T47D (cell line): ENCODE measurements around the gene SUSD5.

Source experiments
- DNase-seq, 2 experiments: peaks; one replicate each; pipeline versions ENCODE4 v3.0.0 to v3.0.0-alpha.2; 2011 to 2012; ENCODE audit warnings: low read depth in 1 of 2, low spot score in 1 of 2
- JUND ChIP-seq: IDR thresholded peaks from 2 replicates; pipeline ENCODE4 v1.6.1; 2012; ENCODE audit warnings: low read depth
- in situ Hi-C: cut with HindIII; loops from 2 replicates; pipeline ENCODE4 v1.10.0; 2016; ENCODE audit warnings: low sequenced_read_pairs, low pct_unique_long_range_greater_than_20kb

SUSD5 gene

DNA sequence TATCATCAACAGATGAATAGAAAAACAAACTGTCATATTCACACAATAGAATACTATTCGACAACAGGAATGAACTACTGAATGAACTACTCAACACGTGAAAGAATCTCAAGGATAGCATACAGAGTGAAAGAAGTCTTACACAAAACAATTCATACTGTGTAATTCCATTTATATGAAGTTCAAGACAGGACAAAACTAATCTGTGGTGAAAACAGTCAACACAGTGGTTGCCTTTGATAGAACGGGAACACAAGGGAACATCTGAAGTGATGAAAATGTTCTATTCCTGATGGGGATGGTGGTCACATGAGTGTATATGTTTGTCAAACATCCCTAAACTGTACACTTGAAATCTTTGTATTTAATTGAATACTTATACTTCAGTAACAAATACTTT lies 2.6 kb upstream of the SUSD5 start:
- no peak for TF ChIP-seq JUND
- no peak for DNase-seq
- in situ Hi-C loops, result no loop called here

DNA sequence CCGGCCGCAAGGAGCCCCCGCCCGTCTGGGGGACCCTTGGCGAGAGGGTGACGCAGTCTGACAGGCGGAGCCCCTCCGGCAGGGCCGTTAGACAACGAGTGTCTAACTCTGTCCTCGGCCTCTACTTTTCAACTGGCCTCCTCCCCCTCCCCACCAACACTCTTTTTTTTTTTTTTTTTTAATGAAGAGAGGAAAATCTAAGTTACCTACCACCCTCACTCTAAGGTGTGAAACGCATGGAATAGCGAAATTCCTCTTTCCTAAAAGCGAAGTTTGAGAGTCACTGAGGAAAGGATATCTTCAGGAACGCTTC lies 521 bp upstream of the SUSD5 start:
- in situ Hi-C loops, result no loop called here
- TF ChIP-seq JUND, result no peak
- DNase-seq, result no peak

DNA sequence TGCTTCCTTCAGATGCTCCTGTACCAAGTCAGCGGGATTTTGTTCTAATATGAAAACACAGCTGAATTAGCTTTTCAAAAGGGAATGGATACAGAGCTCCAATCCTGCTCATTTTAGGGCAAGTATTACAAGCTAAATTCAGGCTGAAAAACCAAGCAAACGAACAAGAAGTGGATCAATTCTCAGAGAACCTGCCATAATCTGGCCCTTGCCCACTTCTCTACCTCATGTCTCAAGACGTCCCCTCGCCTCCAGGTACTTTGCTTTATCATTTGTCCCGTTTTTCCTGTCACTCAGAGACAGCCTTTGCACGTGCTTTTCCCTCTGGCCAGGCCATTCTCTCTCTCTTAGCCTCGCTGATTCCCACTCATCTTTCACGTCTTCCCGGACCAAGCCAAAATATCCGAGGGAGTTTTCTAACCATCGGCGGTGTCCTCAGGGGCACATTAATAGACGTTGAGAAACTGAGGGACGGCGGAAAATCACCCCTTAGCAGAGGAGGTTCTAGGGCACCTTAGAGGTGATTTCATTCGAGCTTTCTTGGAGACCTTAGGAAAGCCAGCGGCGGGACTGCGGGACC lies 654 bp downstream of the SUSD5 start:
- in situ Hi-C loops, result no loop called here
- TF ChIP-seq JUND, result no peak
- no peak for DNase-seq

DNA sequence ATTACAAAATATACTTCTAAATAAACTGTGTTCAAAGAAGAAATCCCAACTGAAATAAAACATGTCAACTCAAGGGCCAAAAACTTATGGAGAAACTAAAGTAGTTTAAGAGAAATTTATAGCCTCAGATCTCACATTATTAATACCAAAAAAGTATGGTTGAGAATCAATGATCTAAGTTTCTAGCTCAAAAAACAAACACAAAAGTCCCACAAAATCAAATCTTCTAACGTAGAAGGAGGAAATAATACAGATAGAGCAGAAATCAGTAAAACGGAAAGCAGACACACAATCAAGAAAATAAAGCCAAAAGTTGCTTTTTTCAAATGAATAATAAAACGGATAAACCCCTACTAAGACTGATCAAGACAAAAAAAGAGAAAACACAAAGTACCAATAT lies 2.9 kb downstream of the SUSD5 start:
- TF ChIP-seq JUND, result no peak
- in situ Hi-C loops, result no loop called here
- DNase-seq, result no peak

DNA sequence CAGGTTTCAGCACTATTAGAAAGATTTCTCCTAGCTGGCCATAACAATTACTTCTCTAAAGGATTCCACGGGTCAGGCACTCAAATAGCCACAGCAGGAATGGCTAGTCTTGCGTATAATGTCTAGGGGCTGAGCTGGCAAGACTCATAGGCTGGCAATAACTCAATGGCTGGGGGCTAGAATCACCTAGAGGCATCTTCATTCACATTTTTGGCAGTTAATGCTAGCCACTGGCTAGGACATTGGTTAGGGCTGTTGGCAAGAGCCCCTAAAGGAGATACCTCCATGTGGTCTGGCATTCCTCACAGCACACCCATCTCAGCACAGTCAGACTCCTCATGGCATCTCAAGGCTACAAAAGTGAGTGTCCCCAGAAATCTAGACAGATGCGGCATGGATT lies 6.2 kb downstream of the SUSD5 start:
- no peak for TF ChIP-seq JUND
- no peak for DNase-seq
- in situ Hi-C loops, result no loop called here

DNA sequence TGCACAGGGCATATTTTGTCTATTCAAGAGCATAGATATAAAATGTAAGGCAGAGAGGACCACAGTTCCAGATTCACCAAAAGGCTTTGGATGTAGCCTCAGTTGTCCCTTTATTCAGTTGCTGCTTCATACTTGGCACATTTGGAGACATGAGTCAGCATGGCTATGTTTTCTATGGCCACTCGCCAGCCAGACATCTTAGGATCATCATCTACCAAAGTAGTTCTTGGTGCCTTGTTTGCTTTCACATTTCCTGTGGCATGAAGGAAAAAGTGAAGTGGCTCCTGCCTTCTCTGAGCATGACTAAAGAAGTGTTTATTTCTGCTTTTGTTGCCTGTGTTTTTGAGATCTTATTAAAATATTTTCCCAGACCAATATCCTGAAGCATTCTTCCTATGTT lies 7.2 kb downstream of the SUSD5 start:
- peak; percentile 37 to 85 for DNase-seq
- in situ Hi-C loops, result no loop called here
- peak; percentile 45; the same call in 1 of the 2 replicates for TF ChIP-seq JUND

DNA sequence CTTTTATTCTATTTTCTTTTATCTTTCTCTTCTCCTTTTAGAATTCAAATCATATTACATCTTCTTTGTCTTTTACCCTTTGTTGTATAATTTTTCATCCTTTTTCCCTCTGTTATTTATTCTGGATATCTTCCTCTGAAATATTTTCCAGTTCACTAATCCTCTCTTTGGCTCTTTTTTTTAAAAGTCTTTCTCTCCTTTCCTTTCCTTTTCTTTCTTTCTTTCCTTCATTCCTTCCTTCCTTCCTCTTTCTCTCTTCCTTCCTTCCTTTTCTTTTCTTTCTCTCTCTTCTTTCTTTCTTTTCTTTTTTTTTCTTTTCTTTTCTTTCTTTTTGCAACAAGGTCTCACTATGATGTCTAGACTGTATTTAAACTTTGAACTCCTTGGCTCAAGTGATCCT lies 9.3 kb downstream of the SUSD5 start:
- in situ Hi-C loops, result no loop called here
- TF ChIP-seq JUND, result no peak
- no peak for DNase-seq

DNA sequence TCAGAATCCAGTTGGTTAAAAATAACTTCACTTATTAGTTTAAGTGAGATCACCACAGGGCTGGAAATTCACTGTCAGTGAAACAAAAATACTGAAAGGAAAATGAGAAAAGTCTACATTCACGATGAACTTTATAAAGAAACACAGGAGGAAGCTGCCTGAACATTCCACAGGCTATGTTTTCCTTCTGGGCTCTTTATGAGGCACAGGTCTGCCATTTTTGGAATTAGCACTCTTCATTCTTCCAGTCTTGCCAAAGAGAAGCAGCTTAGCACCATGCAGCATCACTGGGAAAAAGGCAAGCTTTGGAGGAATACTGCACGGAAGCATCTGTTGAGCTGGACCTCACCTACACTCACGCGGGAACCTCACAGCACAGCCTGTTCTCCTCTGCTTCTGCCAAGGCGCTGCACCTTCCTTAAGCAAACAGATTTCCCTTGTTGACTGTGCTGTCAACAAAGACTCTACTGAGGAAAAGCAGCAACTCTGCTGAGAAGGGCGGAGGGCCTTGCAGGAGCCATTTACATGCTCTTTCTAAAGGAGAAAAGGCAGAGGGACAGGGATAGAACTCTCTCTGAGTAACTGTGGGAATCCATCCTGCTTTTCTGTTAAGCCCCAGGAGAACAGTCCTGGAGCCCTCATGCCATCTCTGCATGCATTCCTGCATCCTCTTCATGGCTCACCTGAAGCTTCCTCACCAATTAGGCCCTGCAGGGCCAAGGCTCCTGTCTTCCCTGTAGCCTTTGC lies 15.7 kb downstream of the SUSD5 start:
- no peak for TF ChIP-seq JUND
- peak in 1 of 2 experiments; percentile 44 for DNase-seq
- in situ Hi-C loops, result no loop called here

DNA sequence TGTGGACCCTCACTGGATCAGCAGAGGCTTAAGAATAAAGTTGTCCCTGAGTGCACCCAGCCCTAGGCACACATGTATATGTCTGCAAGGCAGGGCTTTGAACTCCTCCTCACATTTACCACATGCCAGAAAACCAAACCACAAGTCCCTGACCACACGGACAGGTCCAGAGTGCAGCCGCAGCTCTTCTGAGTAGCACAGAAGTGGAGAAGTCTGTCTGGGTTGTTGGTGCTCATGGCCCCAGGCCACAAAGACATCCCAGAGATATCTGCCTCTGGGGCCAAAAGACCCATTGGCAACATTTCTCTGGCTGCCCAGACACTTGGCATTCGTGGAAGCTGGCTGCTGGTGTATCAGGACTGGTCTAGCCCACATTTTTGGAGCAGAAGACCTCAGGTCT lies 17.4 kb downstream of the SUSD5 start:
- in situ Hi-C loops, result no loop called here
- DNase-seq, result no peak
- no peak for TF ChIP-seq JUND

DNA sequence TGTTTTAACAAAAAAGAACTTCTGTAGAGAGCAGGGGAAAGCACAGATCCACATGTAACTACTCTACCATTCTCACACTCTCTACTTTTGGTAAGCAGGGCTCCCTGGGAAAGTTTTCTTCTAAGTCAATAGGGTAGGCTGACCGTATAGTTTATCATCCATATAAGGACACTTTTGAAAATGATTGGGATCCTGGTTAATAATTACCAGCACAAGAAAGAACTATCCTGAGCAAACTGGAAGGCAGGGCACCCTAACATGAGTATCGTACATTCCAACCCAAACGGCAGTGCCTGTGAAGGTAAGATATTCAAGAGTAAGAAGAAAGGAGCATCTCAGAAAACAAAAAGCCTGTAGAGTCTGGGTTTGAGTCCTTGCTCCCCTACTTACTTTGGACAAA lies 22.1 kb downstream of the SUSD5 start:
- no peak for TF ChIP-seq JUND
- in situ Hi-C loops, result no loop called here
- DNase-seq, result no peak

DNA sequence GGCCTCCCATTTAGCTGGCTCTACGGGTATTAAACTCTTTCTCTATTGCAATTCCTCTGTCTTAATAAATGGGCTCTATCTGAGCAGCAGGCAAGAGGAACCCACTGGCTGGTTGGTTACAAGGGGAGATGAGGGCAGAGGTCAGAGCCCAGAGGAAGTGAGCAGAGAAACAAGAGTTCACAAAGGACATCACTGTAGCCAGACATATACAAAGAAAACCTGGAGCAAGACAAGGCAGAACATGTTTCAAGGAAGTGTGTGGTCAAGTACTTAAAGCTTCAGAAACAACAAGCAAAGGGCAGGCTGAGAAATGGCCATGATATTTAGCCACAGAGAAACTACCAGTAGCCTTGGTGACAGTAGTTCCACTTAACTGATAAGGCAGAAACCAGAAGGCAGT lies 24.3 kb downstream of the SUSD5 start:
- no peak for TF ChIP-seq JUND
- in situ Hi-C loops, result no loop called here
- no peak for DNase-seq

DNA sequence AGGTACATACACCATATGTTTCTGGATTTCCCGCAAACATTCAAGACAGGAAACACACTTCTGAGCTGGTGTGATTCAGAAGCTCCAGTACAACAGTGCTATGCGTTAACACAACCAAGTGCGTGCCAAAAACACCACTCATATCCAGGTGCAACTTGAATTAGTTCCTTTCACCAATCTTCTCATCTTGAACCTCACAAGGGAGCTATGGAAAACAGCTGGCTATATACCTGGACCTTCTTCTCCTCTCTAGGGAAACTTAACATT lies 31.3 kb downstream of the SUSD5 start:
- in situ Hi-C loops, result no loop called here
- no peak for TF ChIP-seq JUND
- DNase-seq, result no peak

DNA sequence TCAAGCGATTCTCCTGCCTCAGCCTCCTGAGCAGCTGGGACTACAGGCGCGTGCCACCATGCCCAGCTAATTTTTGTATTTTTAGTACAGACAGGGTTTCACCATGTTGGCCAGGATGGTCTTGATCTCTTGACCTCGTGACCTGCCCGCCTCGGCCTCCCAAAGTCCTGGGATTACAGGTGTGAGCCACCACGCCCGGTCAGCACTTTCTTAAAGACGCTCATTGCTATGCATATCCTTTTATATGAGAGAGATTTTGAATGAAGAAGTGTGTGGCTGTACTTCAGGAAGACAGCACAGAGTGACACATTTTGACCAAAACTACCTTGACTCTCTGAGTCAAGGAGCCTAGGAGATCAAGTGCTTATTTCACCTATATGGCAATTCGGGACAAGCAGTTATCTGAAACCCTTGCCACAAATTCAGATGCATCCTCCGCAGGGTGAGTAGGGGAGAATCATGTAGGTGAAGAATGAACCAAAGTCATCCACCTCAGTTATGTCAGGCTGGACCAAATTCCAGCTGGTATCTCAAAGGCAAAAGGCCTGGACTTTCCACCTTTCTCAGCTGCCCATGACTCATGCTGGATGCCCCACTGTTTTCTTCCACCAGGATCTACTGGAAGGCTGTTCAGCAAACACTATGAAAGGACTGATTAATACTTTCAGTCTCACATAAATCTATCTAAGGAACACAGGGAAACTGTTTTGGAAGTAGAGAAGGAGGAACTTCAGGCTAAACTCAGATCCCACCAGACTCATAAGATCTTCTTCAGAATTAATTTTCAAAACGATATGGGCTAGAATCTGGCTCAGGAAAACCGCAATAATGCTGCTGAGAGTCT lies 31.9 kb downstream of the SUSD5 start:
- in situ Hi-C loops, result no loop called here
- DNase-seq, result no peak
- TF ChIP-seq JUND, result no peak
